Lung (tissue), 12 donors: ENCODE data around the gene PRR5L. TPM values are rescaled to one million over a fixed set of nuclear protein-coding genes. Genes with fewer than 3 reads are reported as not detected.

Experiments used
- ATAC-seq: fragments of 200-7000 bp; cut with Tn5 transposase; one replicate; pipeline ENCODE4 v1.9.1; 2020; ENCODE audit warnings: moderate number of reproducible peaks; ENCODE audit not compliant: insufficient read depth, low FRiP score
- DNase-seq, 3 donors: peaks; one replicate each; pipeline ENCODE4 v3.0.0-alpha.2; 2013 to 2017
- H3K27ac ChIP-seq, 2 donors: one replicate each; pipeline ENCODE4 v1.5.1; 2013; ENCODE audit warnings: mild to moderate bottlenecking in 2 of 2, moderate library complexity in 2 of 2, control low read depth in 1 of 2, inconsistent platforms in 1 of 2, low read depth in 1 of 2, low read length in 1 of 2
- H3K27me3 ChIP-seq, 3 donors: one replicate each; pipeline ENCODE4 v1.5.1; 2013; ENCODE audit warnings: low read length in 2 of 3; ENCODE audit not compliant: control insufficient read depth in 3 of 3, insufficient read depth in 3 of 3
- H3K36me3 ChIP-seq, 4 donors: one replicate each; pipeline ENCODE4 v1.5.1; 2013; ENCODE audit warnings: low read length in 4 of 4, mild to moderate bottlenecking in 1 of 4, moderate library complexity in 1 of 4; ENCODE audit not compliant: control insufficient read depth in 4 of 4, insufficient read depth in 4 of 4
- H3K4me1 ChIP-seq, 5 donors: one replicate each; pipeline ENCODE4 v1.5.1; 2013; ENCODE audit warnings: low read length in 5 of 5, mild to moderate bottlenecking in 2 of 5, moderate library complexity in 1 of 5; ENCODE audit not compliant: control insufficient read depth in 5 of 5, insufficient read depth in 5 of 5
- H3K4me3 ChIP-seq: one replicate; pipeline ENCODE4 v1.5.1; 2013; ENCODE audit warnings: mild to moderate bottlenecking, control low read depth, moderate library complexity
- H3K9ac ChIP-seq, 2 donors: one replicate each; pipeline ENCODE4 v1.5.1; 2013; ENCODE audit warnings: low read length in 2 of 2, control low read depth in 1 of 2; ENCODE audit not compliant: insufficient read depth in 1 of 2
- H3K9me3 ChIP-seq, 4 donors: one replicate each; pipeline ENCODE4 v1.5.1; 2013; ENCODE audit warnings: low read length in 3 of 4, mild to moderate bottlenecking in 1 of 4, moderate library complexity in 1 of 4; ENCODE audit not compliant: control insufficient read depth in 4 of 4, insufficient read depth in 3 of 4
- CTCF ChIP-seq: IDR thresholded peaks from 2 replicates; pipeline ENCODE4 v1.5.1; 2012; ENCODE audit warnings: mild to moderate bottlenecking; ENCODE audit errors: control extremely low read depth, extremely low read depth
- WGBS, 2 donors: extraction: QIAGEN DNeasy Blood & Tissue Kit; methylation state at CpG; one replicate each; pipeline ENCODE4 v1.1.7; 2013; 5-methylcytosine and 5-hydroxymethylcytosine counted together
- polyA plus RNA-seq, 2 donors: library from polyadenylated mRNA; stranded (reverse); fragments of 200-250 nt; gene quantifications; one replicate each; pipeline ENCODE4 v1.2.1, GENCODE V29; 2013
- total RNA-seq, 2 donors: library from RNA; depleted of rRNA in 1 of 2; stranded (reverse); fragments of >200 nt in 1 of 2; gene quantifications; one replicate each; pipeline ENCODE4 v1.2.1, GENCODE V29; 2014 to 2021
- donor health status: control.
- donor health status: control.
- donor health status: Bipolar disorder and iron deficiency.
- donor health status: healthy.
- donor health status: DM: yes; HTN: yes; CAD: no.

Gene PRR5L
- total and polyA plus RNA-seq, 4 donors, result 6.3 to 27.5 (median 9.0) TPM

GRCh38 chr11:36349351-36350136 lies 53.5 kb downstream of the PRR5L start:
- H3K4me3 ChIP-seq, result no peak overlapping the region
- 65 to 67% methylated on average over 8 of the region's 8 CpGs for WGBS, 2 donors
- H3K27me3 ChIP-seq, result peaks cover 0 to 5% (median 0%) of the 10 kb centered on the region in 3 donors
- peaks cover 0 to 3% (median 0%) of the 10 kb centered on the region in 4 donors for H3K9me3 ChIP-seq
- no peak for ATAC-seq
- H3K4me1 ChIP-seq, result peaks cover 0 to 3% (median 0%) of the 10 kb centered on the region in 5 donors
- TF ChIP-seq CTCF, result no peak
- no peak overlapping the region for H3K27ac ChIP-seq
- no peak for DNase-seq
- no peak overlapping the region for H3K9ac ChIP-seq
- no peaks in the 10 kb centered on the region for H3K36me3 ChIP-seq

- Histone ChIP-seq H3K9ac (no peak overlapping the region), H3K4me3 (no peak overlapping the region), H3K27me3 (peaks cover 0 to 5% (median 0%) of the 10 kb centered on the region in 3 donors), H3K9me3 (peaks cover 0 to under 1% (median 0%) of the 10 kb centered on the region in 4 donors), H3K36me3 (no peaks in the 10 kb centered on the region), H3K27ac (no peak overlapping the region), H3K4me1 (peaks cover 0 to 3% (median 0%) of the 10 kb centered on the region in 5 donors)
- no peak for ATAC-seq
- no peak for DNase-seq
- 25 to 32% methylated on average over 1 of the region's 1 CpG for WGBS, 2 donors
- TF ChIP-seq CTCF, result no peak
Measured at GRCh38 chr11:36350137-36350513, 54.0 kb downstream of the PRR5L start.

- Histone ChIP-seq H3K27me3 (peaks cover 0 to 5% (median 0%) of the 10 kb centered on the region in 3 donors), H3K4me3 (no peak overlapping the region), H3K9me3 (no peaks in the 10 kb centered on the region), H3K36me3 (no peaks in the 10 kb centered on the region), H3K9ac (no peak overlapping the region), H3K27ac (no peak overlapping the region), H3K4me1 (peaks cover 0 to 3% (median 0%) of the 10 kb centered on the region in 5 donors)
- ATAC-seq, result no peak
- no peak for DNase-seq
- 74 to 77% methylated on average over 3 of the region's 3 CpGs for WGBS, 2 donors
- TF ChIP-seq CTCF, result no peak
Measured at GRCh38 chr11:36352922-36353321, 56.8 kb downstream of the PRR5L start.
